ENCODE measurements around the gene KDM7A. TPM values are rescaled to one million over a fixed set of nuclear protein-coding genes. Genes with fewer than 3 reads are reported as not detected.
"Not testable (repeated sequence)": the region's sequence is repeated elsewhere in the genome, so short reads cannot be mapped to it uniquely, and the experiment has no call there.

KDM7A gene
- total RNA-seq, 1 donor from 2014 or later, result 8.4 TPM

GRCh38 chr7:140108777-140109176 is 68.0 kb downstream of the KDM7A start:
- H3K27ac ChIP-seq (ENCODE audit: low read depth, low read length); H3K9ac ChIP-seq (ENCODE audit: low read depth in 1 of 3, low read length in 3 of 3); H3K4me1 ChIP-seq (ENCODE audit: control insufficient read depth in 3 of 3, insufficient read depth in 3 of 3, low read length in 3 of 3); H3K9me3 ChIP-seq (ENCODE audit: control insufficient read depth in 3 of 3, low read length in 3 of 3); H3K27me3 ChIP-seq (ENCODE audit: control insufficient read depth in 3 of 3, insufficient read depth in 3 of 3, low read length in 3 of 3); H3K4me3 ChIP-seq (ENCODE audit: low read length in 3 of 3): not testable (repeated sequence)
- H3K36me3 ChIP-seq (ENCODE audit: control insufficient read depth in 3 of 3, insufficient read depth in 3 of 3, low read length in 3 of 3), result peaks cover 12 to 42% (median 38%) of the 10 kb centered on the region in 3 donors

- no peak overlapping the region for H3K9ac ChIP-seq (ENCODE audit: low read depth in 1 of 3, low read length in 3 of 3)
- no peaks in the 10 kb centered on the region for H3K4me1 ChIP-seq (ENCODE audit: control insufficient read depth in 3 of 3, insufficient read depth in 3 of 3, low read length in 3 of 3)
- no peaks in the 10 kb centered on the region for H3K9me3 ChIP-seq (ENCODE audit: control insufficient read depth in 3 of 3, low read length in 3 of 3)
- no peak overlapping the region for H3K27ac ChIP-seq (ENCODE audit: low read depth, low read length)
- H3K36me3 ChIP-seq (ENCODE audit: control insufficient read depth in 3 of 3, insufficient read depth in 3 of 3, low read length in 3 of 3), result peaks cover 48 to 79% (median 76%) of the 10 kb centered on the region in 3 donors
- no peak overlapping the region for H3K4me3 ChIP-seq (ENCODE audit: low read length in 3 of 3)
- H3K27me3 ChIP-seq (ENCODE audit: control insufficient read depth in 3 of 3, insufficient read depth in 3 of 3, low read length in 3 of 3), result no peaks in the 10 kb centered on the region
Observed at GRCh38 chr7:140096459-140096858, 80.3 kb downstream of the KDM7A start.

GRCh38 chr7:140093375-140093774 is 83.4 kb downstream of the KDM7A start:
- no peak overlapping the region for H3K4me3 ChIP-seq (ENCODE audit: low read length in 3 of 3)
- no peaks in the 10 kb centered on the region for H3K4me1 ChIP-seq (ENCODE audit: control insufficient read depth in 3 of 3, insufficient read depth in 3 of 3, low read length in 3 of 3)
- H3K36me3 ChIP-seq (ENCODE audit: control insufficient read depth in 3 of 3, insufficient read depth in 3 of 3, low read length in 3 of 3), result peaks cover 40 to 70% (median 67%) of the 10 kb centered on the region in 3 donors
- H3K9me3 ChIP-seq (ENCODE audit: control insufficient read depth in 3 of 3, low read length in 3 of 3), result no peaks in the 10 kb centered on the region
- no peaks in the 10 kb centered on the region for H3K27me3 ChIP-seq (ENCODE audit: control insufficient read depth in 3 of 3, insufficient read depth in 3 of 3, low read length in 3 of 3)
- no peak overlapping the region for H3K27ac ChIP-seq (ENCODE audit: low read depth, low read length)
- no peak overlapping the region for H3K9ac ChIP-seq (ENCODE audit: low read depth in 1 of 3, low read length in 3 of 3)

GRCh38 chr7:140085447-140085846 is 91.3 kb downstream of the KDM7A start:
- H3K4me1 ChIP-seq (ENCODE audit: control insufficient read depth in 3 of 3, insufficient read depth in 3 of 3, low read length in 3 of 3), result no peaks in the 10 kb centered on the region
- H3K27ac ChIP-seq (ENCODE audit: low read depth, low read length), result no peak overlapping the region
- H3K9me3 ChIP-seq (ENCODE audit: control insufficient read depth in 3 of 3, low read length in 3 of 3), result no peaks in the 10 kb centered on the region
- no peak overlapping the region for H3K4me3 ChIP-seq (ENCODE audit: low read length in 3 of 3)
- no peak overlapping the region for H3K9ac ChIP-seq (ENCODE audit: low read depth in 1 of 3, low read length in 3 of 3)
- no peaks in the 10 kb centered on the region for H3K27me3 ChIP-seq (ENCODE audit: control insufficient read depth in 3 of 3, insufficient read depth in 3 of 3, low read length in 3 of 3)
- peaks cover 2 to 9% (median 5%) of the 10 kb centered on the region in 3 donors for H3K36me3 ChIP-seq (ENCODE audit: control insufficient read depth in 3 of 3, insufficient read depth in 3 of 3, low read length in 3 of 3)

- Histone ChIP-seq H3K4me1 (ENCODE audit: control insufficient read depth in 3 of 3, insufficient read depth in 3 of 3, low read length in 3 of 3) (no peaks in the 10 kb centered on the region), H3K36me3 (ENCODE audit: control insufficient read depth in 3 of 3, insufficient read depth in 3 of 3, low read length in 3 of 3) (peaks cover 0 to 6% (median 5%) of the 10 kb centered on the region in 3 donors), H3K27ac (ENCODE audit: low read depth, low read length) (no peak overlapping the region), H3K27me3 (ENCODE audit: control insufficient read depth in 3 of 3, insufficient read depth in 3 of 3, low read length in 3 of 3) (no peaks in the 10 kb centered on the region), H3K9me3 (ENCODE audit: control insufficient read depth in 3 of 3, low read length in 3 of 3) (no peaks in the 10 kb centered on the region), H3K9ac (ENCODE audit: low read depth in 1 of 3, low read length in 3 of 3) (no peak overlapping the region), H3K4me3 (ENCODE audit: low read length in 3 of 3) (no peak overlapping the region)
Observed at GRCh38 chr7:140084972-140085371, 91.8 kb downstream of the KDM7A start.

GRCh38 chr7:140084142-140084655 is 92.6 kb downstream of the KDM7A start:
- no peak overlapping the region for H3K27ac ChIP-seq (ENCODE audit: low read depth, low read length)
- no peaks in the 10 kb centered on the region for H3K27me3 ChIP-seq (ENCODE audit: control insufficient read depth in 3 of 3, insufficient read depth in 3 of 3, low read length in 3 of 3)
- no peak overlapping the region for H3K4me3 ChIP-seq (ENCODE audit: low read length in 3 of 3)
- no peak overlapping the region for H3K9ac ChIP-seq (ENCODE audit: low read depth in 1 of 3, low read length in 3 of 3)
- H3K4me1 ChIP-seq (ENCODE audit: control insufficient read depth in 3 of 3, insufficient read depth in 3 of 3, low read length in 3 of 3), result peaks cover 0 to 4% (median 2%) of the 10 kb centered on the region in 3 donors
- peaks cover 0 to 4% (median 0%) of the 10 kb centered on the region in 3 donors for H3K36me3 ChIP-seq (ENCODE audit: control insufficient read depth in 3 of 3, insufficient read depth in 3 of 3, low read length in 3 of 3)
- no peaks in the 10 kb centered on the region for H3K9me3 ChIP-seq (ENCODE audit: control insufficient read depth in 3 of 3, low read length in 3 of 3)

GRCh38 chr7:140082770-140083169 is 94.0 kb downstream of the KDM7A start:
- Histone ChIP-seq H3K9me3 (ENCODE audit: control insufficient read depth in 3 of 3, low read length in 3 of 3) (no peaks in the 10 kb centered on the region), H3K36me3 (ENCODE audit: control insufficient read depth in 3 of 3, insufficient read depth in 3 of 3, low read length in 3 of 3) (no peaks in the 10 kb centered on the region), H3K4me3 (ENCODE audit: low read length in 3 of 3) (no peak overlapping the region), H3K9ac (ENCODE audit: low read depth in 1 of 3, low read length in 3 of 3) (no peak overlapping the region), H3K4me1 (ENCODE audit: control insufficient read depth in 3 of 3, insufficient read depth in 3 of 3, low read length in 3 of 3) (peaks cover 0 to 9% (median 5%) of the 10 kb centered on the region in 3 donors), H3K27ac (ENCODE audit: low read depth, low read length) (no peak overlapping the region), H3K27me3 (ENCODE audit: control insufficient read depth in 3 of 3, insufficient read depth in 3 of 3, low read length in 3 of 3) (no peaks in the 10 kb centered on the region)

GRCh38 chr7:140081774-140082425 is 94.9 kb downstream of the KDM7A start:
- Histone ChIP-seq H3K9ac (ENCODE audit: low read depth in 1 of 3, low read length in 3 of 3) (no peak overlapping the region), H3K36me3 (ENCODE audit: control insufficient read depth in 3 of 3, insufficient read depth in 3 of 3, low read length in 3 of 3) (no peaks in the 10 kb centered on the region), H3K4me1 (ENCODE audit: control insufficient read depth in 3 of 3, insufficient read depth in 3 of 3, low read length in 3 of 3) (peaks cover 0 to 9% (median 5%) of the 10 kb centered on the region in 3 donors), H3K9me3 (ENCODE audit: control insufficient read depth in 3 of 3, low read length in 3 of 3) (no peaks in the 10 kb centered on the region), H3K27me3 (ENCODE audit: control insufficient read depth in 3 of 3, insufficient read depth in 3 of 3, low read length in 3 of 3) (no peaks in the 10 kb centered on the region), H3K4me3 (ENCODE audit: low read length in 3 of 3) (no peak overlapping the region), H3K27ac (ENCODE audit: low read depth, low read length) (no peak overlapping the region)

- Histone ChIP-seq H3K36me3 (ENCODE audit: control insufficient read depth in 3 of 3, insufficient read depth in 3 of 3, low read length in 3 of 3) (no peaks in the 10 kb centered on the region), H3K27me3 (ENCODE audit: control insufficient read depth in 3 of 3, insufficient read depth in 3 of 3, low read length in 3 of 3) (no peaks in the 10 kb centered on the region), H3K27ac (ENCODE audit: low read depth, low read length) (no peak overlapping the region)
Observed at GRCh38 chr7:140080919-140081318, 95.9 kb downstream of the KDM7A start.

GRCh38 chr7:140079121-140079536 is 97.7 kb downstream of the KDM7A start:
- Histone ChIP-seq H3K27me3 (ENCODE audit: control insufficient read depth in 3 of 3, insufficient read depth in 3 of 3, low read length in 3 of 3) (no peaks in the 10 kb centered on the region), H3K9ac (ENCODE audit: low read depth in 1 of 3, low read length in 3 of 3) (peak overlapping the region in 1 of 3 donors; percentile 45), H3K9me3 (ENCODE audit: control insufficient read depth in 3 of 3, low read length in 3 of 3) (no peaks in the 10 kb centered on the region), H3K4me3 (ENCODE audit: low read length in 3 of 3) (no peak overlapping the region), H3K27ac (ENCODE audit: low read depth, low read length) (no peak overlapping the region), H3K4me1 (ENCODE audit: control insufficient read depth in 3 of 3, insufficient read depth in 3 of 3, low read length in 3 of 3) (peaks cover 0 to 9% (median 5%) of the 10 kb centered on the region in 3 donors), H3K36me3 (ENCODE audit: control insufficient read depth in 3 of 3, insufficient read depth in 3 of 3, low read length in 3 of 3) (no peaks in the 10 kb centered on the region)

More at GRCh38 chr7:140080919-140081318, 95.9 kb downstream of the KDM7A start:
- H3K4me1 ChIP-seq (ENCODE audit: control insufficient read depth in 3 of 3, insufficient read depth in 3 of 3, low read length in 3 of 3), result peaks cover 0 to 9% (median 5%) of the 10 kb centered on the region in 3 donors
- H3K4me3 ChIP-seq (ENCODE audit: low read length in 3 of 3), result no peak overlapping the region
- no peak overlapping the region for H3K9ac ChIP-seq (ENCODE audit: low read depth in 1 of 3, low read length in 3 of 3)
- no peaks in the 10 kb centered on the region for H3K9me3 ChIP-seq (ENCODE audit: control insufficient read depth in 3 of 3, low read length in 3 of 3)
